IPS-NIHi7 (cell line): ENCODE results near the gene XIRP1.
"Not testable (repeated sequence)": the region's sequence is repeated elsewhere in the genome, so short reads cannot be mapped to it uniquely, and the experiment has no call there.

Source experiments
- DNase-seq: peaks from one replicate; pipeline ENCODE4 v3.0.0; 2012; ENCODE audit warnings: mixed read lengths; ENCODE audit errors: extremely low spot score

Gene XIRP1

DNA sequence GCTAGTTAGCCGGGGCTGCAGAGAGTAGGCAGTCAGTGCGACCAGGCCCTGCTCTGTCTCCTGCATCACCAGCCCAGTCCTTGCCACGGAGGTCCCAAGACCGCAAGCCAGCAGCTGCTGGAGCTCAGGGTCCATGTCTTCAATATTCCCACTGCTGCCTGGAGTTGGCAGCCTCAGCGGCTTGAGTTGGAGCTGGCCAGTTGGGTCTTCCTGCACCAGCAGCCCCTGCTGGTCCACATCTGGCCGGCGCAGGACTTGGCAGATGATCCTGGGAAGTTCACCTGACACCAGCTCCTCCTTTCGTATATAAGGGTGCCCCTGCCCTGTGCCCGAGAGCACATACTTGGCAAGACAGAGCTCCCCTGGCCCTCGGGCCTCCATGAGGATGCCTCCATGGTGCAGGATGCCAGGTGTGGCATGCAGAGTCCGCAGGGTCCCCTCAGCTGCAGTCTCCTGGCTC lies 5.7 kb downstream of the XIRP1 start:
- DNase-seq = no peak

GRCh38 chr3:39185959-39186691 lies 6.3 kb downstream of the XIRP1 start:
- no peak for DNase-seq

GRCh38 chr3:39185326-39185958 lies 7.0 kb downstream of the XIRP1 start:
- no peak for DNase-seq

- no peak for DNase-seq
Measured at GRCh38 chr3:39184968-39185285, 7.5 kb downstream of the XIRP1 start.

DNA sequence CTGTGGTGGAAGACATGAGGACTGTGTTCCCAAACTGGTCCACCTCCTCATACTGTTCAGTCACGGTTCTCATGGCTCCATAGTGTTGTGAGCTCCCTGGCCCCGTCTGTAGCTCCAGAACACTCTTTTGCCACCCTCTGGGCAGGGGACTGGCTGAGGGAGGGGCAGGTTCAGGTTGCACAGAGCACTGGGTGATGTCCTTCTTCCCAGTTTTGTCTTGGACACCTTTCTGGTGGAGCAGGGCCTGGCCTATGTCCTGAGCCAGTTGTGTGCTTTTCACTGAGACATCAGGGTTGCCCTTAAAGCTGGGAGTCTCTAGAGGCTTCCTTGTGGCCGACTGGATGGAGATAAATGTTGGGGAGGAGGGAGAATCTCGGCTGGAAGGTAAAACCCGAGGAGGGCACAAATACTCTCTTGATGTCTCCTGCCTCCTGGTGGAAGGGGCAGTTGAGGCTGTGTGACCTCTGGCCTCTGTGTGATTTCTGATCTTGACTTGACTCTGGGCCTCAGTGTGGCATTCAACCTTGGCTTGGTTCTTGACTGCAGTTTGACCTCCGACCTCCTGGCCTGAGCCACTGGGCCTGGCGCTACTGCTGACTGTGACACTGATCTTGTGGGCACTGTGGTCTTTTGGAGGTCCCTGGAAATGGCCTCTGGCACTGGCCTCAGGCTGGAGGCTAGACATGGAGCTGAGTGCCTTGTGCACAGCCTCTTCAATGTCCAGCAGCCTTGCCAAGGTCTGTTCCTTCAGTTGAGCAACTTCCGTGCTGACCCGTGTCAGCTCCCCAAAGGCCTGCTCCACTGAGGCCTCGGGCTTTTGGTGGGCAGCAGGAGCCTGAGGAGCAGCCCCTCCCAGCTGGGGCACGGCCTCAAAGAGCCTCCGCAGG lies 8.1 kb downstream of the XIRP1 start:
- DNase-seq = no peak

GRCh38 chr3:39183211-39184080 lies 8.9 kb downstream of the XIRP1 start:
- no peak for DNase-seq

GRCh38 chr3:39181408-39182335 lies 10.7 kb downstream of the XIRP1 start:
- DNase-seq = no peak

- DNase-seq = peak; percentile 90
Measured at GRCh38 chr3:39180546-39181346, 11.6 kb downstream of the XIRP1 start.

GRCh38 chr3:39180183-39180545 lies 12.2 kb downstream of the XIRP1 start:
- DNase-seq = no peak

GRCh38 chr3:39178553-39178952 lies 13.8 kb downstream of the XIRP1 start:
- DNase-seq = no peak

GRCh38 chr3:39177708-39178332 lies 14.6 kb downstream of the XIRP1 start:
- DNase-seq = peak; percentile 85

DNA sequence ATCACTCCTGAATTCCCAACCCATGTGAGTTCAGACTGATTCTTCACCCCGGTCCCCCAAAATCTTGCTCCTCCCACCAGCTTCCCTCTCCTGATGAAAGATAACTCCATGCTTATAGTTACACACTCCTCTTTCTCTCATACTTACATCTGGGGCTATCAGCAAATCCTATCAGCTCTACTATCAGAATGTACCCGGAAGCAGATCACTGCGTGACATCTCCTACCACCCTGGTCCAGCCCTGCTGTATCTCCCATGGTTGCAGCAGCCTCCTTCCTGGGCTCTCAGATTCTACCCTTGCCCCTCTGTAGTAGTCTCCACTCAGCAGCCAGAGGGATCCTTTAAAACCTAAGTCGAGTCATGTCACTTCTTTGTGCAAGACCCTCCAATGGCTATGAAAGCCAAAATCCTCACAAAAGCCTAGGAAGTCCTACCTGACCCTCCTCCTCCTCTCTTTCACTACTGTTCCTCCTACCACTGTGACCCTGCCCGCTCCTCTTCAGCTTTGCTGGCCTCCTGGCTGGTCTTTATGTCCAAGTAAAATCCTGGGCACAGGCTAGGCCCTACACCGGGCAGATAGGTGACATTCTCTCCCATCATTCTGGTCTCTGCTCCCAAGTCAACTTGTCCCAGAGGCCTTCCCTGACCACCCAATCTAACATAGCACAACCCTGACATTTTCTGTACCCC lies 16.2 kb downstream of the XIRP1 start:
- no peak for DNase-seq

- DNase-seq = no peak
Measured at GRCh38 chr3:39173318-39174125, 18.9 kb downstream of the XIRP1 start.

GRCh38 chr3:39171860-39172259 lies 20.5 kb downstream of the XIRP1 start:
- DNase-seq = no peak

- DNase-seq = not testable (repeated sequence)
Measured at GRCh38 chr3:39170877-39171276, 21.5 kb downstream of the XIRP1 start.

- DNase-seq = no peak
Measured at GRCh38 chr3:39170461-39170860, 21.9 kb downstream of the XIRP1 start.

DNA sequence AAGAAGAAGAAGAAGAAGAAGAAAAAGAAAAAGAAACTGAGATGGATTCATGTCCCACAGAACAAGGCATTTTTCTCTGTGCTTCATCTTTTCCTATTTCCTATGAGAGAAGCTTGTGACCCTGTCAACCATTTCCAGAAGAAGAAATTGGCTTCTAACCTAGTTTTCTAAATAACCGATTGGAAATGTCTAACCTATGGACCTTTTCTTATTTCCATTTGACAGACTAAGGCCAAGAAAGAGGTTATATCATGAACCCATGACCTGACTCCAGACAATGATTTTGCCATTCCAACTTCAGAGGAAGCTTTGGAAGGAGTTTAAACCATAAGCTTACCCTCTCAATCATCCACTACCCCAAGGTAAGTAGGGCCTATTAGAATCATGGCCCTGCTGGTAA lies 22.7 kb downstream of the XIRP1 start:
- DNase-seq = no peak
